K562 (cell line): ENCODE measurements around the gene KIR2DL4. TPM values are rescaled to one million over a fixed set of nuclear protein-coding genes. Genes with fewer than 3 reads are reported as not detected.
"Not testable (repeated sequence)": the region's sequence is repeated elsewhere in the genome, so short reads cannot be mapped to it uniquely, and the experiment has no call there.

Source experiments
- ATAC-seq: fragments of 200-7000 bp; cut with Tn5 transposase; 3 replicates; pipeline ENCODE4 v1.9.1; 2020; ENCODE audit warnings: moderate library complexity
- BruUV-seq: library from RNA; stranded (reverse); fragments of 400-500 nt; replicated peaks from 2 replicates; lab custom pipeline; 2021; lab: Mats Ljungman, UMichigan
- CTCF ChIA-PET: fragments of 300-600 bp; formaldehyde crosslinking; extraction: SDS; loops from one replicate; lab custom pipeline; 2021; ENCODE audit warnings: low intra/inter-chr PET ratio; lab: Yijun Ruan, JAX
- POLR2A ChIA-PET: fragments of 300-600, 350-650 bp; sonication (Branson Sonifier 250); formaldehyde crosslinking; extraction: SDS; loops from one replicate; lab custom pipeline; 2021; ENCODE audit warnings: antibody characterized with exemption, inconsistent platforms; lab: Yijun Ruan, JAX
- DNase-seq, 4 experiments: peaks; one replicate each; pipeline versions ENCODE4 v3.0.0 to v3.0.0-alpha.2; 2011 to 2018; ENCODE audit warnings: low spot score in 3 of 4, mixed read lengths in 3 of 4; ENCODE audit errors: extremely low read depth in 1 of 4
- FAIRE-seq: peaks from 2 replicates; lab custom pipeline; 2011; peaks lifted over from hg19 to GRCh38; lab: Jason Lieb, UNC
- H2AFZ ChIP-seq: 2 replicates; pipeline ENCODE4 v1.6.0; 2011; ENCODE audit warnings: low read depth, low read length, control low read depth, inconsistent platforms
- H3K27ac ChIP-seq: fragments of 200-600 bp; 3 replicates; pipeline ENCODE4 v1.8.0; 2011; ENCODE audit warnings: low read depth, mild to moderate bottlenecking, control low read depth, inconsistent platforms, low read length, moderate library complexity, mixed read lengths; ENCODE audit errors: extremely low read depth
- H3K27me3 ChIP-seq, 2 experiments: fragments of 300-600 bp in 1 of 2; 2 replicates in 1 of 2; 3 replicates in 1 of 2; pipeline versions ENCODE4 v1.6.0 to v1.8.0; 2011; ENCODE audit warnings: inconsistent platforms in 2 of 2, low read length in 2 of 2, mild to moderate bottlenecking in 1 of 2, mixed read lengths in 1 of 2, moderate library complexity in 1 of 2; ENCODE audit not compliant: control insufficient read depth in 2 of 2, insufficient read depth in 2 of 2
- H3K36me3 ChIP-seq: fragments of 300-600 bp; 3 replicates; pipeline ENCODE4 v1.8.0; 2011; ENCODE audit warnings: mild to moderate bottlenecking, low read length, inconsistent platforms; ENCODE audit not compliant: control insufficient read depth, insufficient read depth
- H3K4me1 ChIP-seq, 2 experiments: fragments of 200-600 bp in 1 of 2; replicated peaks in 1 of 2; 2 replicates in 1 of 2; 3 replicates in 1 of 2; pipeline versions ENCODE4 v1.5.1 to v1.8.0; 2011; ENCODE audit warnings: inconsistent platforms in 2 of 2, low read length in 2 of 2, mild to moderate bottlenecking in 1 of 2, mixed read lengths in 1 of 2, moderate library complexity in 1 of 2; ENCODE audit not compliant: control insufficient read depth in 2 of 2, insufficient read depth in 2 of 2
- H3K4me2 ChIP-seq: 2 replicates; pipeline ENCODE4 v1.6.1; 2011; ENCODE audit warnings: low read length, control low read depth, inconsistent platforms, mixed read lengths; ENCODE audit not compliant: insufficient read depth
- H3K4me3 ChIP-seq: fragments of 200-600 bp; sonication (generic), shearing (Covaris generic); 2 replicates; pipeline ENCODE4 v1.5.1; 2016; ENCODE audit warnings: control low read depth, inconsistent platforms
- H3K79me2 ChIP-seq: fragments of 200-600 bp; 3 replicates; pipeline ENCODE4 v1.8.0; 2011; ENCODE audit warnings: low read length, inconsistent platforms; ENCODE audit not compliant: control insufficient read depth, insufficient read depth
- H3K9ac ChIP-seq, 2 experiments: 2 replicates each; pipeline versions ENCODE4 v1.6.0 to v1.6.1; 2011; ENCODE audit warnings: low read depth in 2 of 2, low read length in 2 of 2, control low read depth in 1 of 2, inconsistent platforms in 1 of 2, mild to moderate bottlenecking in 1 of 2, mixed read lengths in 1 of 2; ENCODE audit not compliant: insufficient read depth in 1 of 2
- H3K9me1 ChIP-seq: one replicate; pipeline ENCODE4 v1.6.0; 2011; ENCODE audit warnings: inconsistent platforms, mild to moderate bottlenecking, low read length, moderate library complexity; ENCODE audit not compliant: control insufficient read depth, insufficient read depth
- H3K9me3 ChIP-seq: replicated peaks from 2 replicates; pipeline ENCODE4 v1.5.1; 2011; ENCODE audit warnings: low read depth, low read length, inconsistent platforms; ENCODE audit not compliant: control insufficient read depth, insufficient read depth
- H4K20me1 ChIP-seq: replicated peaks from 2 replicates; pipeline ENCODE4 v1.6.1; 2011; ENCODE audit warnings: low read length, inconsistent platforms, mixed read lengths; ENCODE audit not compliant: control insufficient read depth, insufficient read depth
- WGBS: fragments of 100-300 bp; shearing (Covaris generic); methylation state at CpG from one replicate; pipeline ENCODE4 v1.1.6; 2016; ENCODE audit warnings: low coverage, mixed read lengths; ENCODE audit not compliant: insufficient coverage; ENCODE audit errors: missing lambda C conversion rate; 5-methylcytosine and 5-hydroxymethylcytosine counted together
- in situ Hi-C: fragments of 300-500 bp; cut with MboI; formaldehyde crosslinking; loops from 4 replicates; pipeline ENCODE4 v1.15.0; 2018; ENCODE audit warnings: inconsistent platforms, mixed read lengths
- intact Hi-C: fragments of 100-400 bp; cut with micrococcal nuclease; formaldehyde crosslinking; loops from 2 replicates; pipeline ENCODE4 v1.14.2; 2022
- polyA plus RNA-seq, 8 experiments: library from polyadenylated mRNA; depleted of rRNA in 4 of 8; stranded (reverse) in 5 of 8; unstranded in 3 of 8; fragments of >200 nt; fragmentation: Nextera tagmentation in 2 of 8; fragmentation: Illumina TruSeq in 1 of 8; extraction: Ambion mirVana in 2 of 8; extraction: Trizol in 1 of 8; gene quantifications; 2 replicates each; pipeline versions ENCODE4 v1.2.1 to v1.2.3, GENCODE V29; 2011 to 2014; ENCODE audit warnings: inconsistent platforms in 1 of 8, missing spikeins in 1 of 8
- total RNA-seq, 7 experiments: library from RNA; depleted of rRNA in 6 of 7; stranded (reverse); fragments of >200 nt in 6 of 7; fragmentation: Illumina TruSeq in 2 of 7; extraction: Trizol in 2 of 7; gene quantifications; 2 replicates each; pipeline versions ENCODE4 v1.2.1 to v1.2.3, GENCODE V29; 2011 to 2021; ENCODE audit warnings: low replicate concordance in 1 of 7

Gene KIR2DL4
- total and polyA plus RNA-seq, 9 of the 15 experiments (the other 6 are each of a cell fraction or from before 2014, with no cell fraction given): not detected

GRCh38 chr19:54843171-54843570, 39.8 kb downstream of the KIR2DL4 start:
- ATAC-seq, H3K9me3 ChIP-seq, H3K4me2 ChIP-seq, intact Hi-C loops, FAIRE-seq, CTCF ChIA-PET, H3K27ac ChIP-seq, H3K4me1 ChIP-seq, H3K9me1 ChIP-seq, H3K79me2 ChIP-seq, DNase-seq, H3K9ac ChIP-seq, H3K4me3 ChIP-seq, in situ Hi-C loops, H4K20me1 ChIP-seq, H2AFZ ChIP-seq, H3K36me3 ChIP-seq, BruUV-seq: not testable (repeated sequence)
- 0% methylated on average over 7 of the region's 8 CpGs for WGBS
- H3K27me3 ChIP-seq: peaks cover 0 to 21% of the 10 kb centered on the region in 2 experiments; a peak in 3 of 5 replicates
- POLR2A ChIA-PET: interaction anchor here (0.6 kb wide), 1 partner anchor 797 kb away, joined by 3 read pairs; the partner anchor contains the start of gene ZNF580

- H3K9me3 ChIP-seq, H3K9ac ChIP-seq, H3K9me1 ChIP-seq, intact Hi-C loops, in situ Hi-C loops, H3K79me2 ChIP-seq, FAIRE-seq, BruUV-seq, H3K36me3 ChIP-seq, H3K4me2 ChIP-seq, ATAC-seq, CTCF ChIA-PET, H3K27ac ChIP-seq, DNase-seq, H4K20me1 ChIP-seq, H3K4me3 ChIP-seq, H3K4me1 ChIP-seq, H2AFZ ChIP-seq, POLR2A ChIA-PET: not testable (repeated sequence)
- H3K27me3 ChIP-seq: peaks cover 0 to 17% of the 10 kb centered on the region in 2 experiments; a peak in 3 of 5 replicates
- WGBS: 28% methylated on average over 9 of the region's 16 CpGs
Measured at GRCh38 chr19:54850061-54850640, 46.7 kb downstream of the KIR2DL4 start, which contains the start of gene KIR3DL2. Gene KIR3DL2 (plus strand): TSS chr19:54850443. CDS start chr19:54850476, 33 bp downstream.
